Natural killer cell treated with Interleukin-12 subunit alpha and Interleukin-12 subunit beta and Interleukin-15 and Interleukin-18, amount 100 ng/mL, for 72 hours (primary cell): Measurements from ENCODE around the gene PCDH15. TPM values are rescaled to one million over a fixed set of nuclear protein-coding genes. Genes with fewer than 3 reads are reported as not detected.

Source experiments
- ATAC-seq, 2 donors: fragments of 150-1000 bp; cut with Tn5 transposase in 1 of 2; sonication (Bioruptor Pico), chemical (Tn5 transposase) in 1 of 2; 2 replicates each; pipeline ENCODE4 v1.10.0; 2021
- DNase-seq: peaks from one replicate; pipeline ENCODE4 v3.0.0; 2022; ENCODE audit warnings: low spot score
- H3K27ac Mint-ChIP-seq, 2 donors: 1 replicate in 1 of 2; 2 replicates in 1 of 2; pipeline ENCODE4 v1.8.0; 2022; ENCODE audit warnings: mixed read lengths in 2 of 2, mild to moderate bottlenecking in 1 of 2, moderate library complexity in 1 of 2
- H3K27me3 Mint-ChIP-seq, 2 donors: 1 replicate in 1 of 2; 2 replicates in 1 of 2; pipeline ENCODE4 v1.8.0; 2022; ENCODE audit warnings: mixed read lengths in 2 of 2
- H3K36me3 Mint-ChIP-seq: one replicate; pipeline ENCODE4 v1.8.0; 2022; ENCODE audit warnings: mixed read lengths
- H3K4me1 Mint-ChIP-seq, 2 donors: 1 replicate in 1 of 2; 2 replicates in 1 of 2; pipeline ENCODE4 v1.8.0; 2022; ENCODE audit warnings: low read depth in 2 of 2, mixed read lengths in 2 of 2, mild to moderate bottlenecking in 1 of 2
- H3K4me3 Mint-ChIP-seq: one replicate; pipeline ENCODE4 v1.8.0; 2022; ENCODE audit warnings: mixed read lengths
- H3K9me3 Mint-ChIP-seq: 2 replicates; pipeline ENCODE4 v1.8.0; 2022; ENCODE audit warnings: mixed read lengths
- total RNA-seq, 2 donors: library from RNA; stranded (reverse); gene quantifications; one replicate each; pipeline ENCODE4 v1.2.3, GENCODE V29; 2022

PCDH15 gene
- total RNA-seq, 2 donors from 2014 or later, result not detected

DNA sequence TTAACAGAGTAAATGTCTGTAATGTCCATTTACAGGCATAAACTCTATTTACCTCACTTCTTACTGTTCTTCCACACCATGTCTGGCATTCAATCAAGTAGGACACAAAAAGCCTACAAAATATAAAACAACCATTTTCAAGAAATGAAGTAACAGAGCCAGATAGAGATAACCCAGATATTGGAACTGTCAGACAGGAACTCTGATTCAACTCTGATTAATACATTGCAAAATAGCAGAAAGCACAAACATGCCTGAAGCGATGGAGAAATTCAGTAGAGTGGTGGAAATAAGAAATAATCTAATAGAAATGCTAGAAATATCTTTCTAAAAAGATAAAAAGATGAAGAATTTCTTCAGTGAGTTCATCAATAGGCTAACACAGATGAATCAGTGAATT is 964.4 kb downstream of the PCDH15 start:
- Mint-ChIP-seq H3K36me3 (no peaks in the 10 kb centered on the region), H3K4me1 (no peaks in the 10 kb centered on the region), H3K27me3 (no peaks in the 10 kb centered on the region), H3K27ac (no peak overlapping the region), H3K4me3 (no peak overlapping the region), H3K9me3 (peaks cover 3% of the 10 kb centered on the region)
- no peak for DNase-seq
- no peak for ATAC-seq

DNA sequence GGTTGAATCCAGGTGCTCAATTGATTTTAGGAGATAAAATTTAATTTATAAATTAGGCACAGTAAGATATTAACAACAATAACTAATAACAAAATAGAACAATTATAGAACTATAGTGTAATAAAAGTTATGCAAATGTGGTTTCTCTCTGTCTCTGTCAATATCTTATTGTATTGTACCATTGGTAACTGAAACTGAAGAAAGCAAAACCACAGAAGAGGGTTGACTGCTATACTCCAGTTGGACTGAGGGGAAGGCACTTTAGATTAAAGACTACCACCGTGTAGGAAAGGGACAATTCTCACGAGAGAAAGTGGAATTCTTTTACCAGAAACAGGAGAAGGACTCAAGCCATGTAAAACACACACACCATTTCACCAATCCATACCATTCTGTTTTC is 967.1 kb downstream of the PCDH15 start:
- no peaks in the 10 kb centered on the region for H3K36me3 Mint-ChIP-seq
- H3K4me3 Mint-ChIP-seq, result no peak overlapping the region
- H3K9me3 Mint-ChIP-seq, result peaks cover 3% of the 10 kb centered on the region
- H3K4me1 Mint-ChIP-seq, result no peaks in the 10 kb centered on the region
- H3K27ac Mint-ChIP-seq, result no peak overlapping the region
- no peak for DNase-seq
- H3K27me3 Mint-ChIP-seq, result no peaks in the 10 kb centered on the region
- ATAC-seq, result no peak

DNA sequence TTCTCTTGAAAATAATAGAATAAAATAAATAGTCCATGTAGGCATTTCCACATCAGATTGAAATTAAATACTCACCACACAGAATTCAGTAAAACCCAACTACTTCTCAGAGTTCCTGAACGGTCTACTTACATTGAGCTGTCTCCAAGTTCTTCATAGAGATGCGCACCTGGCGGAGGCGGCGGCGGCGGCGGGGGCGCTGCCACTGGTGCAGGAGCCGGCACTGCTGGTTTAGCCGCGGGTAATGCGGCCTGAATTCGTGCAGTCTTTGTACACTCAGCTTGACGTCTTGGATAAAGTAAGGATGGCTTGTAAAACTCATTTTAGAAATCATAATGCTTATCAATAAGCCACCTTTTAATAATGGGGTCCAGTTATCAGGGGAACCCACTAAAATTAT is 973.8 kb downstream of the PCDH15 start:
- no peaks in the 10 kb centered on the region for H3K36me3 Mint-ChIP-seq
- no peak for DNase-seq
- H3K9me3 Mint-ChIP-seq, result no peaks in the 10 kb centered on the region
- no peak overlapping the region for H3K4me3 Mint-ChIP-seq
- no peak overlapping the region for H3K27ac Mint-ChIP-seq
- ATAC-seq, result no peak
- H3K4me1 Mint-ChIP-seq, result no peaks in the 10 kb centered on the region
- H3K27me3 Mint-ChIP-seq, result no peaks in the 10 kb centered on the region

DNA sequence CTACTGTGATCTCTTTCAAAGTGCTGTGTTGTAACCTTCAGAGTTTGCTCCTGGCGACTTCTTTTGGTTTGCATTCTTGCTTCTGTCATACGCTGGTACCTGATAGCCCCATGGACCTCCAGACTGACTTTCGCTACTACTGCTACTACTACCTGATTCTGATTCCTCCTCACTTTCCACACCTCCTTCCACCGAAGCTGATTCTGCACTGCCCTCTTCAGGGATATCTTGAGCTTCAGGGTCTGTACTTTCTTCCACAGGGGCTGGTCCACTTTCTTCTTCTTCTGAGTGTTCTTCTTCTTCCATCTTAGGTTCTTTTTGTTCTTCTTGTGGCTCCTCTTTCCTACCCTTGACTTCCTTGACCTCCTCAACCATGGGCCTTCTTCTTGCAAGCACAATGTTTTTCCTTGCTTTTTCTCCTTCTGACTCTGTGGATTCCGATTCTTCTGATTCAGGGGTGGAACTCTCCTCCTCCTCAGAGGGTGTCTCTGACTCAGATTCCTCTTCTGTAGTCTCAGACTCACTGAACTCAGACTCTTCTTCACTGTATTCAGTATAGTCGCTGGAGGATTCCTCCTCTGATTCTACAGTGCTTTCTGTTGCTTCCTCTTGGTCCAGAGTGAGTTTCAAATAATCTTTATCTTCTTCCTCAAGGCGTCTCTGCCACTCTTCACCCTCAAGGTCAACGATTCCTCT is 992.2 kb downstream of the PCDH15 start:
- no peaks in the 10 kb centered on the region for H3K27me3 Mint-ChIP-seq
- no peak overlapping the region for H3K27ac Mint-ChIP-seq
- H3K4me1 Mint-ChIP-seq, result no peaks in the 10 kb centered on the region
- peaks cover 13% of the 10 kb centered on the region for H3K9me3 Mint-ChIP-seq
- H3K4me3 Mint-ChIP-seq, result no peak overlapping the region
- peaks cover 5% of the 10 kb centered on the region for H3K36me3 Mint-ChIP-seq
- DNase-seq, result no peak
- no peak for ATAC-seq

DNA sequence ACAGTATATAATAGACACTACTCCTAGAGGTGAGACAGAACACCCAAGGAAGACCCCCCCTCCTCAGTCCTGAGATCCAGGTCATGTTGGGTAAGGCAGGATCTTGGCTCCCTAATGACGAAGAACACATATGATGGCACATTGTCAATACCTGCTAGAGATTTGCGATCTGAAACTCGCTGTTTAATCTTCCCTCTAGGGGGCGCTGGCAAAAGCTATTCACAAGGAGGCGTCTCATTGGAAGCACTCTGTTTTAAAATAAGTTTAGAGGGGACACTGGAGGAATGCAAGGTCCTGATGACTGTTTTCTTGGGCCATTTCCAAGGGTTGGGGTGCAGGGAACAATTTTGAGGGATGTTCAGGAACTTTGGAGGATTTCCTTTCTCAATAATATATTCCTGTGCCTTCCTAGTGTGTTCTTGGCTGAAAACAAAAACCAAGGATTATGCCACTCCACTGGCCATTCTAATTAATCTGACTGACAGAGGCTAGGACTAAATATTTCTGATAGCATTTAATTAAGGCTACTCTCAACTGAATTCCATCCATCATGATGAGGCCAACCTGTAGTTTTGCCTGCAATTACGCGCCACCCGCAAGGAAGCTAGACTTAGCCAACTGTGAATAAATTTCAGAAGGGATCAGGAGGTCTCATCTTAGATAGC is 1014.7 kb downstream of the PCDH15 start:
- DNase-seq (no peak), ATAC-seq (no peak)
- Mint-ChIP-seq H3K36me3 (peaks cover 4% of the 10 kb centered on the region), H3K9me3 (peaks cover 12% of the 10 kb centered on the region), H3K4me1 (no peaks in the 10 kb centered on the region), H3K4me3 (no peak overlapping the region), H3K27ac (no peak overlapping the region), H3K27me3 (no peaks in the 10 kb centered on the region)

DNA sequence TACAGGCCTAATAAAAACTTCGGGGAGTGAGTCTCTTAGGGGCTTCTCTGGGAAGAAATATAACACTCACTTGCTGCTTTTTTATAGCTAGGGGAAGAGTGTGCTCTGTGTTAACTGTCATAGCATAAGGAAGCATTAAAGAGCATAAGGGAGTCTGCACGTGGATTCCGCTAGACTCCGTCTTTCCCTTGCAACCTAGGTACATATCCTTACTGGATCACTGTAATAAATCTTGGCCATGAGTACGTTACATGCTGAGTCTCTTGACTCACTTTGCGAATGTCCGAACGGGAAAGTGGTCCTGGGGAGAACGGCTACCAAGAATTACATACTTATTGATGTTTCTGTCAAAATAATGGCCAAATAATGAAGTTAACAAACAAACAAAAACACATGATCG is 1029.3 kb downstream of the PCDH15 start:
- H3K9me3 Mint-ChIP-seq, result peaks cover 17% of the 10 kb centered on the region
- H3K27me3 Mint-ChIP-seq, result no peaks in the 10 kb centered on the region
- peaks cover 4% of the 10 kb centered on the region for H3K36me3 Mint-ChIP-seq
- no peak overlapping the region for H3K4me3 Mint-ChIP-seq
- no peak for ATAC-seq
- no peaks in the 10 kb centered on the region for H3K4me1 Mint-ChIP-seq
- no peak for DNase-seq
- no peak overlapping the region for H3K27ac Mint-ChIP-seq

DNA sequence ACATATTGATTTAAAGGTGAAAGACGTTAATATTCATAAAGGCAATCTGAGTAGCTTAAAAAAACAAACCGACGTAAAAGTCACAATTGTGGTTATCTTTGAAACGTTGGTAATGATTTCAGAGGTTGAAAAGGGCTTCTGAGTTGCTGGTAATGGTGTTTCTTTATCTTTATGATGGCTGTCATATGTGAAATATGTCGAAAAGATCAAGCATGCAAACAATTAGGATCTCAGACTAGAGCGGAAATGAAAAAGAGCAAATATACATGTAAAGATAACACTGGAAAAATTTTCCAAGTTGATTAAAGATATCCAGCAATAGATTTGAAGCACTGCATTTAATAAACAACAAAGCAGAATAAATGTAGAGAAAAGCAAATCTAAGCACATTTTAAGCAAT is 1030.1 kb downstream of the PCDH15 start:
- no peak overlapping the region for H3K4me3 Mint-ChIP-seq
- H3K36me3 Mint-ChIP-seq, result peaks cover 3% of the 10 kb centered on the region

DNA sequence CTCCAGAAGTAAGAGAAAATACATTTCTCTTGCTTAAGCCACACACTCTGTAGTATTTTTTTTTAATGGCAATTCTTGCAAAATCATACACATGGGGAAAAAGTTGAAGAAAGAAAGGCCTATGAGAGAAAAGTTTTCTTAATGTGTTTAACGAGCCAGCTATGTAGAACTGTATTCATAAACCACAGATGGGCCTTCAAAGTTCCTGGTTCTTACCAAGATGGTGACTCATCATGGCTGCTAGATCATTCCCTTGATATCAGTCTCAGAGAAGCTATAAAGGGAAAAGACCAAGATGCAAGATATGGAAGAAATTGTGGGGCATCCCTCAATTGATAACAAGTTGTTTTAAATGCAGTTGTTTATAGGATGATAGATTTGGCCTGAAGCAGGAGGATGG is 1035.7 kb downstream of the PCDH15 start:
- no peak for ATAC-seq
- no peak for DNase-seq
- H3K36me3 Mint-ChIP-seq, result no peaks in the 10 kb centered on the region
- no peak overlapping the region for H3K4me3 Mint-ChIP-seq
- H3K27me3 Mint-ChIP-seq, result no peaks in the 10 kb centered on the region
- no peak overlapping the region for H3K27ac Mint-ChIP-seq
- no peaks in the 10 kb centered on the region for H3K4me1 Mint-ChIP-seq
- H3K9me3 Mint-ChIP-seq, result peaks cover 11% of the 10 kb centered on the region

More for the DNA sequence above, 1030.1 kb downstream of the PCDH15 start:
- no peaks in the 10 kb centered on the region for H3K27me3 Mint-ChIP-seq
- DNase-seq, result no peak
- no peaks in the 10 kb centered on the region for H3K4me1 Mint-ChIP-seq
- no peak overlapping the region for H3K27ac Mint-ChIP-seq
- no peak for ATAC-seq
- peaks cover 15% of the 10 kb centered on the region for H3K9me3 Mint-ChIP-seq

DNA sequence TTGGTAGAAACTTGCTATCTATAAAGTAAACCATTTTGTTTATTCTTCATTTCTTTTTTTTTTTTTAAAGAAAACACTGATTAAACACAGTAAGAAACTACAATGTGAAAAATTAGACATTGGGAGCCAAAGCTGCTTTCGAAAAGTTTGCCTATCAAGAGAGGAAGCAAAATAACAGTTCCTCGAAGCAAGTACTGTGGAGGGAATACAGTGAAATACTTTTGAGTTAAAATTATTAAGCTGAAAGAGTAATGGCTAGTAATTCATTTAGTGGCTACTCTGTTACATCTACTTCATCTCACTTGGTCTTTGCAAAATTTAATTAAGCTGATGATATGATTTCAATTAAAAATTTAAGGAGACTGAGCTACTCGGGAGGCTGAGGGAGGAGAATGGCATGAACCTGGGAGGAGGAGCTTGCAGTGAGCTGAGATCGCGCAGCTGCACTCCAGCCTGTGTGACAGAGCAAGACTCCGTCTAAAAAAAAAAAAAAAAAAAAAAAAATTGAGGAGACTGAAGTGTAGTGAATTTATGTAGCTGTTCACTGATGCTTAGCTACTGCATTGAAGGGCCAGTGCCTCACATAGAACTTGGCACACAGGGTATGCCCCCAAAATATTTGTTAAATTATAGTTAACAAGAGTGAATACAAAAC is 1046.3 kb downstream of the PCDH15 start:
- H3K4me3 Mint-ChIP-seq, result no peak overlapping the region
- DNase-seq (no peak), ATAC-seq (no peak)
- H3K4me1 Mint-ChIP-seq, result no peaks in the 10 kb centered on the region
- no peaks in the 10 kb centered on the region for H3K27me3 Mint-ChIP-seq
- H3K36me3 Mint-ChIP-seq, result no peaks in the 10 kb centered on the region
- H3K27ac Mint-ChIP-seq, result no peak overlapping the region
- H3K9me3 Mint-ChIP-seq, result no peaks in the 10 kb centered on the region
